Measurements from ENCODE around the gene AXL.
A peak's percentile ranks its signal among the peaks of the same experiment; 100 is the strongest.
"Not testable (repeated sequence)": the region's sequence is repeated elsewhere in the genome, so short reads cannot be mapped to it uniquely, and the experiment has no call there.

Gene AXL

DNA sequence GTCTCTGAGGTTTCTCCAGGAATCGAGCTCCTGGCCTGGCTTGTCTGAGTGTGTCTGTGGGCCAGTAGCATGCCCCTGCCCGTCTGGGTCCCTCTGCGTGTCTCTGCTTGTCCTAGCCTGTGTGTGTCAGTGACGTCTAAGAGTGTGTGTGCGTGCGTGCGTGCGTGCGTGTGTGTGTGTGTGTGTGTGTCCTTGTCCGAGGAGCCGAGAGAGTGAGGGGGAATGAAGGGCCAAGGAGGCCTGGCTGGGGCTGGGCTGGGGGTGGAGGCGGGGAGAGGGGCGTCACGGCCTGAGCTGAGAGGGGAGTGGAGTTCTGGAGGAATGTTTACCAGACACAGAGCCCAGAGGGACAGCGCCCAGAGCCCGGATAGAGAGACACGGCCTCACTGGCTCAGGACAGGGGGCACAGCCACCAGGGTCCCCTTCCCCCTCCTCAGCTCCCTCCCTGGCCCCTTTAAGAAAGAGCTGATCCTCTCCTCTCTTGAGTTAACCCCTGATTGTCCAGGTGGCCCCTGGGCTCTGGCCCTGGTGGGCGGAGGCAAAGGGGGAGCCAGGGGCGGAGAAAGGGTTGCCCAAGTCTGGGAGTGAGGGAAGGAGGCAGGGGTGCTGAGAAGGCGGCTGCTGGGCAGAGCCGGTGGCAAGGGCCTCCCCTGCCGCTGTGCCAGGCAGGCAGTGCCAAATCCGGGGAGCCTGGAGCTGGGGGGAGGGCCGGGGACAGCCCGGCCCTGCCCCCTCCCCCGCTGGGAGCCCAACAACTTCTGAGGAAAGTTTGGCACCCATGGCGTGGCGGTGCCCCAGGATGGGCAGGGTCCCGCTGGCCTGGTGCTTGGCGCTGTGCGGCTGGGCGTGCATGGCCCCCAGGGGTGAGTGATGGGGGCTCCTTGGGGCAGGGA is at the start of gene AXL:
Gene AXL, plus strand, starts transcription at position 609 of the 893 bp plus-strand sequence. Its CDS starts 170 bp downstream, at position 779.
- no peak for DNase-seq (ENCODE audit: low read depth in 1 of 2, low spot score in 1 of 2)

DNA sequence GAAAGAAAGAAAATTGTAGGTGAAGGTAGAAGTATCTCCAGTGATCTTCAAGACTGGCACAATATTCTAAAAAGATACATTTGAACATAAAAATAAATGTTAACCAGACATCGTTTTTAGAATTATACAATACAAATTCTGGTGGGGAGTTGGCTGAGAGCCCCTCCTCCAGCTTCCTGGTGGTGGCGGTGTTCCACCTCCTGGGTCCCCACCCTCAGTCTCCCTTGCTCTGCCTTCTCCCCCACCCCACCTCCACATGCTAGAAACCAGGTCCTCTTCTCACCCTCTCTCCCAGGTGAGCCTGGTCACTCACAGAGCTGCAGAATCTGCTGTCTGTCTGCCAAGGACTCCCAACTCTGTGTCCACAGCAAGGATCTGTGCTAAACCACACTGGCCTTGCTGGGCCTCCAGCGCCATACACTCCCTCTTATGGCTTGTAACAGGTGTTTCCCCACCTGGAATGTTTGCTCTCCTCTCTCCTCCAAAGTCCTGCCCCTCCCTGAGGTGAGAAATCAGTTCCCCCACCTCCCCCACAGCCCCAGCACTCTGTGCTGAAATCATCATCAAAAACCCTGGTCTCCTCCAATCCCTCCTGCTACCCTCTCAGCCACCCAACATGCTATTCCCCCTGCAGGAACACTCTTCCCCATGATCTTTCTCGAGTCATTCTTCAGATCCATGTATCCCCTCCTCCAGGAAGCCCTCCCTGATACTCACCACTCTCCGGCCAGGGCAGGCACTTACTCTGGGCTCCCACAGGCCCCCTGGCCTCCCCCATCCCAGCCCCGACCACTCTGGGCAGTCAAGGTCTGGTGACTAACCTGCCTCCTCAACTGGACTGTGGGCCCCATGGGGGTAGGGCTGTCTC is 46.5 kb upstream of the AXL start:
- DNase-seq (ENCODE audit: low read depth in 1 of 2, low spot score in 1 of 2) = no peak

DNA sequence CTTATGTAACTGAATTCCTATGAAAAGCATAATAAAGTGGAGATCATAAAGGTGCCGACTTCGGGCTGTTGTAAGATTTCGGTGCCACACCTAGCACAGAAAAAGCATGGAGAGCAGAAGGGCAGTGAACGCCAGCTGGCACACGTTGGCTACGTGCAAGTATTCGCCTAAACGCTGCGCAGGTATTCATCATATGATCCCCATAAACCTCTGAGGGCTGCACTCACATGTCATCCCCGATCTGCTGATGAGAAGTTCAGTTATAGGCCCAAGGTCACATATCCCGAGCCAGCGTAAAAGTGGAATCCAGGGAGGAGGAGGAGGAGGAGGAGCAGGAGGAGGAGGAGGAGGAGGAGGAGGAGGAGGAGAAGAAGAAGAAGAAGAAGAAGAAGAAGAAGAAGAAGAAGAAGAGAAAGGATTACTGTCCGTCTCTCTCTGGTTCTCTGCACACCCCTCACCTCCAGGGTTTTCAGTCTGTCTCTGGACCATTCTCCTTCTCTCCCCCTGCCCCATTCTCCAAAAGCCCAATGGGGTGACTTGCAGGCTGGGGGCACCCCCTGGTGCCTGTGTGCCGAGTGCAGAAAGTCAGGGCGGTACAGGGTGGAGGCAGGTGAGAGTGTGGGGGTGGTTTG is 44.6 kb upstream of the AXL start:
- DNase-seq (ENCODE audit: low read depth in 1 of 2, low spot score in 1 of 2) = no peak

DNA sequence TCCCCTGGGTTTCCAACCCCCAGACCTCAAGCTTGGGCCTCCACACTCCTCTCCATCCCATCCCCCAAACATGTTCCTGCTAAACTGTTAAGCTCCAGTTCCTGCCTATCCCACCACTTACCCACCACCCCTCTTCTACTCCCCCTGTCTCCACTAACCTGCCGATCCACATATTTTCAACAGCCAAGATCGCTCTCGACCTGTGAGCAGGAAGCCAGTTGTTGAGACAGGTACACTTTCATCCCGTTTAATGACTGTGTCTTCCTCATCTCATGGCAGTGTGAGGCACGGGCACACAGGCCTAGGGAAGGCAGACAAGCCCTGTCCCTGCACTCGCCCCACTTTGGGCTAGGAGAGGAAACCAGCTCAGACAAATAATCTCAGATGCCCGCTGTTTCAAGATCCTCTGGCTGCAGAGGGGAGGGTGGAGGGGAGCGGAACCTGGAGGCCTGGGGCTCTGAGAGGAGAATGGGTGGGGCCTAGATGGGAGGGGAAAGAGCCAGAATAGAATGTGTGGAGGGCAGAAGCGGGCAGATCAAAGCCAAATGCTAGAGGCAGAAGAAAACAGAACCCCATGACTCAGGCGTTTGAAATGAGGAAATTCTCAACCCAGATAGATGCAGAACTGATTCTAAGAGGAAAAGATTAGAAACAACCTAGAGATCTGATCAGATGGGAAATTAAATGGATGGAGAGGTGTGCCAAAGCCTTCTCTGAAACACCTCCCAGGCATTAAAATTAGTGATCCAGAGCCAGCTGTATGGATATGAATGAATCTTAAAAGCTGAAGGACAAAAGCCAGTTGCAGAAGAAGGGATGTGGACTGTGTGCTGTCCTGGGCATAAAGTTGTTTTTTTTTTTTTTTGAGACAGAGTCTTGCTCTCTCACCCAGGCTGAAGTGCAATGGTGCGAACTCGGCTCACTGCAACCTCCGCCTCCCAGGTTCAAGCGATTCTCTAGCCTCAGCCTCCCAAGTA is 42.9 kb upstream of the AXL start:
- DNase-seq (ENCODE audit: low read depth in 1 of 2, low spot score in 1 of 2) = peak in 1 of 2 donors; percentile 5

DNA sequence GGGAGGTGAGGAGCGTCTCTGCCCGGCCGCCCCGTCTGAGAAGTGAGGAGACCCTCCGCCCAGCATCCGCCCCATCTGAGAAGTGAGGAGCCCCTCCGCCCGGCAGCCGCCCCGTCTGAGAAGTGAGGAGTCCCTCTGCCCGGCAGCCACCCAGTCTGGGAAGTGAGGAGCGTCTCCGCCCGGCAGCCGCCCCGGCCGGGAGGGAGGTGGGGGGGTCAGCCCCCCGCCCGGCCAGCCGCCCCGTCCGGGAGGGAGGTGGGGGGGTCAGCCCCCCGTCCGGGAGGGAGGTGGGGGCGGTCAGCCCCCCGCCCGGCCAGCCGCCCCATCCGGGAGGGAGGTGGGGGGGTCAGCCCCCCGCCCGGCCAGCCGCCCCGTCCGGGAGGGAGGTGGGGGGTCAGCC is 38.9 kb upstream of the AXL start:
- DNase-seq (ENCODE audit: low read depth in 1 of 2, low spot score in 1 of 2) = not testable (repeated sequence)

DNA sequence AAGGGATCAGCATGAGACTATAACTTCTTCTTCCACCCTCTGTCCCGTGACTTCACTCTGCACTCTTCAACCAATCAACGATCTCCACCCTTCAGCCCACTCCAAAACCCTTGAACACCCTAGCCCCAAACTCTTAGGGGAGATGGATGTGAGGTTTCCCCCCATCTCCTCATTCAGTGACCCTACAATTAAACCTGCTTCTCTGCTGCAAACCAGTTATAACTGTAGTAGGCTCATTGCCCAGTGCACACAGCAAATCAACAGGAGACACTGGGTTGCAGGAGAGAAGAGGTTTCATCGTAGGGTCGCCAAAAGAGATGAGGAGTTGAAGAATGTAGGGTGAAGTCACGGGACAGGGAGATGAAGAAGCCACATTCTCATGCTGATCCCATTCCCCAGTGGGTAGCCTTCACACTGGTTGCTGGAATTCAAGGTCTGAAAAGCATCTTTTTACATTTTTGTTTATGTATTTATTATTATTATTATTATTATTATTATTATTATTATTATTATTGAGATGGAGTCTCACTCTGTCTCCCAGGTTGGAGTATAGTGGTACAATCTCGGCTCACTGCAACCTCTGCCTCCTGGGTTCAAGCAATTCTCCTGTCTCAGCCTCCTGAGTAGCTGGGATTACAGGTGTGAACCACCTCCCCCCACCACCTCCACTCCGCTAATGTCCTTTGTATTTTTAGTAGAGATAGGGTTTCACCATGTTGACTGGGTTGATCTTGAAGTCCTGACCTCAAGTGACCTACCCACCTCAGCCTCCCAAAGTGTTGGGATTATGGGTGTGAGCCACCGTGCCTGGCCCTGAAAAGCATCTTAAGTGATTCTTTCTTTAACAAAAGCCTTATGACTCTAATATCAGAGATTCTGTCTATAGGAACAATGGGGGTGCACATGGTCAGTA is 31.8 kb upstream of the AXL start:
- DNase-seq (ENCODE audit: low read depth in 1 of 2, low spot score in 1 of 2) = no peak

DNA sequence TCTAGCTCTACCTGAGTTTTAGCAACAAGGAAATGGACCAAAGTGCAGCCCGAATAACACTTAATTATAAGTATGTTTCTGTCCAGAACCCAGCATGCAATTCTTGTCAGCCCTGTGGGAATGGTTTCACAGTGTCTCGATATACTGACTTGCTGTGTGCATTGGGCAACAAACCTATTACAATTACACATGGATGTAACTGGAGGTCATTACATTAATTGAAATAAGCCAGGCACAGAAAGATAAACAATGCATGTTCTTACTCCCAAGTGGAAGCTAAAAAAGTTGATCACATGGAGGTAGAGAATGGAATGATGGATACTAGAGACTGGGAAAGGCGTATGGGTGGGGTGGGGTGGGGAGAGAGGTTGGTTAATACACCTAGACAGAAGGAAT is 31.1 kb upstream of the AXL start:
- no peak for DNase-seq (ENCODE audit: low read depth in 1 of 2, low spot score in 1 of 2)

DNA sequence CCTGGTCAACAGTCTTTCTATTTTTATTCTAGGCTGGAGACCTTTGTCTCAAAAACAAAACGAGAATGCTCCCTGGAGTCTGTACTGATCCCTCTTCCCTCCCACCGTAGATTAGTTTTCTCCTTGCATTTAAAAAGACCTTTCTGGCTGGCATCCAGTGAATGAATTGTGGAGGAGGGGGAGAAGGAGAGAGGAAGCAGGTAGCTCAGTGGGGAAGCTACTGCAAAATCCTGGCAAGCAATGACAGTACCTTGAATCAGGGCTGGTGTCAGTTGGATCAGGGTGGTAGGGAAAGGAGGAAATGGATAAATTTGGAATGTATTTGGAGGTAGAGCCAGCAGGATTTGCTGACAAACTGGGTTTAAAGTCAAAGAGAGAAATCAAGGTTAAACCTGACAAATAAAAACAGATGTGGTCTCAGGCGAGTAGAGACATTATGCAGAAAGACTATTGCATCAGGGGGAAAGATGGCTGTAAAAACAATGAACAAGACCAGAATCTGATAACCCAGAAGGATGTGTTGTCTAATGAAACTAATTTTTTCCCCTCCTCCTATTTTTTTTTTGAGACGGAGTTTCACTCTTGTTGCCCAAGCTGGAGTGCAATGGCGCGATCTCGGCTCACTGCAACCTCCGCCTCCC is 29.5 kb upstream of the AXL start:
- DNase-seq (ENCODE audit: low read depth in 1 of 2, low spot score in 1 of 2) = no peak

DNA sequence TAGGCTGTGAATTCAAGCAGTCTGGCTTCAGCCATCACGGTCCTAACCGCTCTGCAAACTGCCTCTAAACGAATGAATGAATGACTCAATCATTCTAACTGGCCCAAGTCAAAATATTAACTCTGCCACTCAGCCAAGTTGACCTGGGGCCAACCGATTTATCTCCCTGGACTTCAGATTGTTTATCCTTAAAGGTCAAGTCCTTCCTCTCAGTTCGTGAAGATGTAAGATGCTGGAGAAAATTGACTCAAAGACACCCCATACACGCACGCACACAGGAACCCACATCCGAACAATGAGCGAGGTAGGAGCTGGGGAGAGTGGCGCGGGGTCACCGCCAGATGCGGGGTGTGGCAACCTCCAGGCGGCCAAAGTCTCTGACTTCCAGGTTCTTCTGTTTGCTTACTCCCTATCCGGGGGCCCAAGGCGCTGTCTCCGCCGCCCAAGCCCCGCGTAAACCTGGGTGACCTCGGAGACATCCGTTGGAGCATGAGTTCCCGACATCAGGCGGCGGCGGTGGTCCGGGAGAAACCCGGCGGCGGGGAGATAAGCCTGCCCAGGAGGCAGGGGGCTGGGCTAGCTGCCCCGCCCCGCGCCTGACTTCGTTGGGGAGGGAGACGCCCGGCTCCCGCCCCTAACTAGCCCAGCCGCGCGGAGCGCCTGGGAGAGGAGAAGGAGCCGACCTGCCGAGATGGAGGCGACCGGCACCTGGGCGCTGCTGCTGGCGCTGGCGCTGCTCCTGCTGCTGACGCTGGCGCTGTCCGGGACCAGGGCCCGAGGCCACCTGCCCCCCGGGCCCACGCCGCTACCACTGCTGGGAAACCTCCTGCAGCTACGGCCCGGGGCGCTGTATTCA is 26.2 kb upstream of the AXL start, which contains the start of gene CYP2S1:
Gene CYP2S1, plus strand, starts transcription at position 646 of the 856 bp plus-strand sequence. Its CDS starts 46 bp downstream, at position 692.
- no peak for DNase-seq (ENCODE audit: low read depth in 1 of 2, low spot score in 1 of 2)

DNA sequence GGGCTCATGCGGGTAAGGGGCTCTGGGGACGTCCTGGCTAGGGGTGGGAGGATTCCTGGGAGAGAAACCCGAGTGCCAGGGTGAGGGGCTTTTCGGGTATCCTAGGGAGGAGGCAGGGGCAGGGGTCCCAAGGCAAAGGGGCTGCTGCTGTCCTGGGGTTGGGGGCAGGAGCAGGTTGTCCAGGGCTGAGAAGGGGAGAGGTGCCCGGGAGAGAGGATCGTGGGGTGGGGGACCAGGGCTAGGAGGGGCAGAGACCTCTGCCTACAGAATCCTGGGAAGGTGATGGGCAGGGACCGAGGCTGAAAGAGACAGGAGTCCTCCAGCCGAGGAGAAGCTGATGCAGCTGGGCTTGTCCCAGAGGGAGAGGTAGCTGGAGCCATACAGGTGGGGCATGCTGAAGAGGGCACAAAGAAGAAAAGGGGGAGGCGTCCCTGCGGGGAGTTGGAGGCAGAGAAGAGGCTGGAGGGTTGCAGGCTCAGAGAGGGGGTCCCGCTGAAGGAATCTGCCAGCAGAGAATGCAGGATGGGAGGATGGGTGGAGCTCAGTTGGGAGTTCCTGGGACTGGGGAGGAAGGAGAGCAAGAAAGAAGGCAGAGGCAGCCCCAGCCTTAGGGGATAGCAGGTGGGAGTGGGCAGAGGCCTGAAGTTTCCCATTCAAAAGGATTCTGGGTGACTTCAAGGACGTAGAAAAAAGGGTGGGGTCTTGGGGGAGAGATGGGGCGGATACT is 25.4 kb upstream of the AXL start:
- DNase-seq (ENCODE audit: low read depth in 1 of 2, low spot score in 1 of 2) = no peak

DNA sequence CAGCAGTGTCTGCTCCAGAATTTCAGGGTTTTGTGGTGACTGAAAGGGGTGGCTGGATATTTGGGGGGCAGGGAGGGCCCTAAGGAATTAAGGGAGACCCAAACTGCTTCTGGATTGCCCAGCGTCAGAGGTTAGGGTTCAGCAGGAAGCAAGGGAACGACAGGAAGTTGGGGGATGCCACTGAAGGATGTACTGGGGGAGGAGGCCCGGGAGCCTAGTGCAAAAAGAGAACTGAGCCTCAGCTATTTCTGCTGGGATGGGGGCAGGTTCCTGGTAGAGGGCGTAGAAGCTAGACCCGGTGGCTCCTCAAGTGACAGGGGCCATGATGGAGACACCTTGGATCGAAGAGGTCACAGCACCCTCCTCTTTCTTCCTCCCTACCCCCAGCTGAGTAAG is 24.9 kb upstream of the AXL start:
- no peak for DNase-seq (ENCODE audit: low read depth in 1 of 2, low spot score in 1 of 2)

DNA sequence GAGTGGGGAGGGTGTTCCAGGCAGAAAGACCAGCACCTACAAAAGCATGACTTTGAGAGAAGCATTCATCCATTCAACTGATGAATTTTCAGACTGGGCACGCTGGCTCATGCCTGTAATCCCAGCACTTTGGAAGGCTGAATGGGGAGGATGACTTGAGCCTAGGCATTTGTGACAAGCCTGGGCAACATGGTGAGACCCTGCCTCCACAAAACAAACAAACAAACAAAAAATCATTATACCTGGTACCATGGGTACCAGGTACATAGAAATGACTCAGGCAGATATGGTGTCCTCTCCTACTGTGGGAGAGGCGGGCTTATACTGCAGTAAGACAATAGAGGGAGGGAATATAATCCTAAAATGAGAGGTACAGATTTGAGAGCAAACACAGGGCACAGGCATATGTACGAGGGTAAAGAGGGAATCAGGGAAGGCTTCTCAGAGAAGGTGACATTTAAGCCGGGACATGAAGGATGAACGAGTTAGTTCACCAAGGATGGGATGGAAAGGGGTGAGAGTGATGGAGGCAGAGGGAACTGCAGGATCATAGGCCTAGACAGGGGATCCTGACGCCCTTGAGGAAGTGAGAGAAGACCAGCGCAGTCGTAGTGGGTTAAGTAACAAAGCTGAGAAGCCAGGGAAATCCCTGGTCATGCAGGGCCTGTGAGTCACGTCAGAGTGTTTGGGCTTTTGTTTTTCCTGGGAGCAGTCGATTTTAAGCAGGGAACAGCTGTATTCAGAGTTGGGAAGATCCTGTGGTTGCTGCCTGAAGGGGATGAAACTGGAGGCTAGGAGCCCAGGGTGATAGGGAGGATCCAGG is 23.1 kb upstream of the AXL start:
- no peak for DNase-seq (ENCODE audit: low read depth in 1 of 2, low spot score in 1 of 2)

DNA sequence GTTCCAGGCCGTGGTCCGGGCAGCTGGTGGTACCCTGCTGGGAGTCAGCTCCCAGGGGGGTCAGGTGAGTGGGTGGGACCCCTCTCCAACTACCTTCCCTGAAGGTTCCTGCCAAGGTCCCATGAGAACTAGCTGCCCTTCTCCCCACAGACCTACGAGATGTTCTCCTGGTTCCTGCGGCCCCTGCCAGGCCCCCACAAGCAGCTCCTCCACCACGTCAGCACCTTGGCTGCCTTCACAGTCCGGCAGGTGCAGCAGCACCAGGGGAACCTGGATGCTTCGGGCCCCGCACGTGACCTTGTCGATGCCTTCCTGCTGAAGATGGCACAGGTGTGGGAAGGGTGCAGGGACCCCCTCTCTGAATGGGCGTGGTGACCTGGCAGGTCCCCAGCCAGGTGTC is 20.5 kb upstream of the AXL start:
- DNase-seq (ENCODE audit: low read depth in 1 of 2, low spot score in 1 of 2) = no peak

DNA sequence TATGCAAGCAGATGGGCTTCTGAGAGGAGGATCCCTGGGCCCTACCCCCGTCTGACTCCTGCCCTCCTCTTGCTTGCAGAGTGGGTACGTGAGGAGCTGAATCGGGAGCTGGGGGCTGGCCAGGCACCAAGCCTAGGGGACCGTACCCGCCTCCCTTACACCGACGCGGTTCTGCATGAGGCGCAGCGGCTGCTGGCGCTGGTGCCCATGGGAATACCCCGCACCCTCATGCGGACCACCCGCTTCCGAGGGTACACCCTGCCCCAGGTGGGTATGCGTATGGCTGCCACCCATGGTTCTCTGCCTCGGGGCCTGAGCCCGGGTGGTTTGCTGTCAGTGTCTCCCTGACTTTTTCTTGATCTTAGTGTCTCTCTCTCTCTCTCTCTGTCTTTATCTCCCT is 15.7 kb upstream of the AXL start:
- no peak for DNase-seq (ENCODE audit: low read depth in 1 of 2, low spot score in 1 of 2)

DNA sequence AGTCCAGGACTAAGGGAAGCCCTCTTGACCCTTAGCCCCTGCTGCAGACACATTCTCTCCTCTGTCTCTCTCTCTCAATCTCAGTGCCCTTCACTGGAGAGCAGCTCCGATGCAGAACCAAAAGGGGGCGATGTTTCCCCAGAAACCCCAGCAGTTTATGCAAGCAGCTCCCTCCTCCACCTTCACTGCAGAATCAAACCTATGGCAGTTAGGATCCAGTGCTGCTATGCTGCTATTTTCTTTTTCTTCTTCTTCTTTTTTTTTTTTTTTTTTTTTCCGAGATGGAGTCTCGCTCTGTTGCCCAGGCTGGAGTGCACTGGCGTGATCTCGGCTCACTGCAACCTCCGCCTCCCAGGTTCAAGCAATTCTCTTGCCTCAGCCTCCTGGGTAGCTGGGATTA is 14.7 kb upstream of the AXL start:
- peak; percentile 53 to 68 for DNase-seq (ENCODE audit: low read depth in 1 of 2, low spot score in 1 of 2)

DNA sequence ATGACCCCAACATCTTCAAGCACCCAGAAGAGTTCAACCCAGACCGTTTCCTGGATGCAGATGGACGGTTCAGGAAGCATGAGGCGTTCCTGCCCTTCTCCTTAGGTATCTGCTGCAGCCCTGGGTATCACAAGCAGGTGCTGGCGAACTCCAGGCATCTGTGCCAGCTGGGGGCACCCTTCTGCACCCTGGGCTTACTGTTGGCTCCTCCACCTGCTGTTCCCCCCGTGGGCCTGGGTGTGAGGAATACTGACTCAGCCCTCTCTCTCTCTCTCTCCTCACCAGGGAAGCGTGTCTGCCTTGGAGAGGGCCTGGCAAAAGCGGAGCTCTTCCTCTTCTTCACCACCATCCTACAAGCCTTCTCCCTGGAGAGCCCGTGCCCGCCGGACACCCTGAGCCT is 13.0 kb upstream of the AXL start:
- no peak for DNase-seq (ENCODE audit: low read depth in 1 of 2, low spot score in 1 of 2)
